ENCODE measurements around the gene ZNF823. TPM values are rescaled to one million over a fixed set of nuclear protein-coding genes. Genes with fewer than 3 reads are reported as not detected.

The ZNF823 gene
- 4.2 TPM in 2 replicates for total RNA-seq

GRCh38 chr19:11738746-11739620, at the start of gene ZNF823:
Gene ZNF823, minus strand, starts transcription at chr19:11738946. Its CDS starts 127 bp downstream, at chr19:11738819.

GRCh38 chr19:11766597-11767591, 28.1 kb upstream of the ZNF823 start, which contains the start of gene ZNF441:
Gene ZNF441, plus strand, starts transcription at chr19:11767000. Its CDS starts 194 bp downstream, at chr19:11767194.

Other genes starting within 250 kb of the ZNF823 start
- 6.1 and 6.4 TPM in 2 replicates for gene ZNF653, start 233.1 kb downstream of the ZNF823 start, total RNA-seq
- gene ECSIT, start 209.8 kb downstream of the ZNF823 start, total RNA-seq: 52.4 and 69.1 TPM in 2 replicates
- 54.9 and 84.6 TPM in 2 replicates for gene CNN1, start 200.1 kb downstream of the ZNF823 start, total RNA-seq
- gene ELOF1, start 179.7 kb downstream of the ZNF823 start, total RNA-seq: 52.6 and 79.0 TPM in 2 replicates
- gene ACP5, start 161.3 kb downstream of the ZNF823 start, total RNA-seq: 1.1 and 17.5 TPM in 2 replicates
- 10.3 and 11.0 TPM in 2 replicates for gene ZNF627, start 141.5 kb downstream of the ZNF823 start, total RNA-seq
- 2.3 and 3.9 TPM in 2 replicates for gene ZNF441, start 28.1 kb upstream of the ZNF823 start, total RNA-seq
- gene ZNF491, start 59.6 kb upstream of the ZNF823 start, total RNA-seq: 0.33 and 0.51 TPM in 2 replicates
- 2.4 and 3.9 TPM in 2 replicates for gene ZNF440, start 75.3 kb upstream of the ZNF823 start, total RNA-seq
- gene ZNF439, start 109.8 kb upstream of the ZNF823 start, total RNA-seq: 1.0 and 1.6 TPM in 2 replicates
- 8.0 and 8.6 TPM in 2 replicates for gene ZNF69, start 148.8 kb upstream of the ZNF823 start, total RNA-seq
- gene ZNF700, start 186.2 kb upstream of the ZNF823 start, total RNA-seq: 2.9 and 4.6 TPM in 2 replicates
- 0.33 and 0.89 TPM in 2 replicates for gene ZNF763, start 226.1 kb upstream of the ZNF823 start, total RNA-seq